H1 (cell line): Measurements from ENCODE around the gene FBXW2. TPM values are rescaled to one million over a fixed set of nuclear protein-coding genes. Genes with fewer than 3 reads are reported as not detected.

Source experiments
- CTCF ChIP-seq, 3 experiments: IDR thresholded peaks; 1 replicate in 2 of 3; 2 replicates in 1 of 3; pipeline versions ENCODE4 v1.5.1 to v1.6.1; 2011; ENCODE audit warnings: low read length in 3 of 3, mild to moderate bottlenecking in 3 of 3, inconsistent platforms in 2 of 3, low read depth in 1 of 3, moderate library complexity in 1 of 3; ENCODE audit not compliant: insufficient read depth in 1 of 3; ENCODE audit errors: control extremely low read depth in 1 of 3
- FOSL1 ChIP-seq: IDR thresholded peaks from 2 replicates; pipeline ENCODE4 v1.6.1; 2011; ENCODE audit warnings: mild to moderate bottlenecking, low read depth, low read length, moderate library complexity; ENCODE audit not compliant: insufficient read depth
- POLR2AphosphoS5 ChIP-seq: IDR thresholded peaks from 2 replicates; pipeline ENCODE4 v1.6.1; 2011; ENCODE audit warnings: low read depth, low read length
- YY1 ChIP-seq: IDR thresholded peaks from 2 replicates; pipeline ENCODE4 v1.6.1; 2011; ENCODE audit warnings: low read depth, mild to moderate bottlenecking, low read length
- polyA plus RNA-seq, 7 experiments: library from polyadenylated mRNA; depleted of rRNA in 3 of 7; stranded (reverse) in 5 of 7; unstranded in 2 of 7; fragments of >200 nt in 5 of 7; fragments of 200-250 nt in 2 of 7; gene quantifications; 1 replicate in 5 of 7; 2 replicates in 1 of 7; 4 replicates in 1 of 7; pipeline versions ENCODE4 v1.2.1 to v1.2.3, GENCODE V29; 2011 to 2013; ENCODE audit warnings: missing spikeins in 2 of 7, mixed read lengths in 2 of 7
- total RNA-seq: library from RNA; stranded (reverse); fragmentation: NEBNext Ultra II Directional; extraction: Animal tissue kit (Norgen Biotek cat#: 25700); gene quantifications from 2 replicates; pipeline ENCODE4 v1.2.1, GENCODE V29; 2021

FBXW2 gene
- total and polyA plus RNA-seq, 2 of the 8 experiments (the other 6 are each of a cell fraction or from before 2014, with no cell fraction given) = 19.2 to 65.3 TPM

DNA sequence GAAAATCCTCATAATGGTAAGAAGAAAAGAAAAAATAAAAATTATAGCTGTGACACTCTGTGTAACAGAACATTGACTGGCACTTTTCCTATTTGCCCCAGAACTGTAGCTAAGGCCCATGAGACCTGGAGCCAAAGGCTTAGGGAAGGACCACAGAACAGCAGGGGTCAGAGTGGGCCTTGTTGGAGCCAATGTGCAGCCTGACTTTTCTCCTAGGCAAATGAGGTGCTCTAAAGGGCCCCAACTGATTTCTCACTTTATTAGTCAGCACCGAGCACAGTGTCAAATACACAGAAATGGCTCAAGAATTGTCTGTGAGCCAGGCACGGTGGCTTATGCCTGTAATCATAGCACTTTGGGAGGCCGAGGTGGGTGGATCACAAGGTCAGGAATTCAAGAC lies 74.9 kb downstream of the FBXW2 start (continued):
- TF ChIP-seq POLR2AphosphoS5 = no peak
- no peak for TF ChIP-seq CTCF (IDR thresholded peaks at IDR 0.05; ENCODE audit: control extremely low read depth in 1 of 3, insufficient read depth in 1 of 3, low read depth in 1 of 3, low read length in 3 of 3)
- TF ChIP-seq FOSL1 = no peak
- no peak for TF ChIP-seq YY1
